DND-41 (cell line): Measurements from ENCODE around the gene TTLL4.

Source experiments
- ATAC-seq: fragments of 200-7000 bp; cut with Tn5 transposase; 3 replicates; pipeline ENCODE4 v1.9.1; 2021; ENCODE audit warnings: low read depth; ENCODE audit not compliant: insufficient read depth
- DNase-seq: peaks from one replicate; pipeline ENCODE4 v3.0.0-alpha.2; 2020
- H2AFZ ChIP-seq: 2 replicates; pipeline ENCODE4 v1.6.0; 2012; ENCODE audit warnings: low read depth, low read length
- H3K27ac ChIP-seq: 2 replicates; pipeline ENCODE4 v1.5.1; 2012; ENCODE audit warnings: low read length, inconsistent platforms
- H3K27me3 ChIP-seq: fragments of 200-600 bp; sonication (generic); 2 replicates; pipeline ENCODE4 v1.6.0; 2012; ENCODE audit warnings: low read length, mild to moderate bottlenecking, inconsistent platforms; ENCODE audit not compliant: insufficient read depth, poor library complexity
- H3K36me3 ChIP-seq: 2 replicates; pipeline ENCODE4 v1.5.1; 2012; ENCODE audit warnings: low read length, inconsistent platforms; ENCODE audit not compliant: insufficient read depth
- H3K4me1 ChIP-seq: 2 replicates; pipeline ENCODE4 v1.5.1; 2012; ENCODE audit warnings: mild to moderate bottlenecking, low read length; ENCODE audit not compliant: insufficient read depth
- H3K4me2 ChIP-seq: 2 replicates; pipeline ENCODE4 v1.6.0; 2012; ENCODE audit warnings: mild to moderate bottlenecking, moderate library complexity, low read length, inconsistent platforms; ENCODE audit not compliant: insufficient read depth
- H3K4me3 ChIP-seq, 2 experiments: fragments of 200-600 bp in 1 of 2; shearing (Covaris generic) in 1 of 2; 2 replicates each; pipeline ENCODE4 v1.5.1; 2012 to 2016; ENCODE audit warnings: inconsistent platforms in 2 of 2, low read length in 2 of 2, mild to moderate bottlenecking in 2 of 2, low read depth in 1 of 2, moderate library complexity in 1 of 2
- H3K79me2 ChIP-seq: 2 replicates; pipeline ENCODE4 v1.6.0; 2012; ENCODE audit warnings: low read length, inconsistent platforms; ENCODE audit not compliant: insufficient read depth
- H3K9ac ChIP-seq: 2 replicates; pipeline ENCODE4 v1.6.0; 2012; ENCODE audit warnings: low read depth, mild to moderate bottlenecking, inconsistent platforms, low read length, moderate library complexity
- H3K9me3 ChIP-seq: 2 replicates; pipeline ENCODE4 v1.5.1; 2012; ENCODE audit warnings: low read length, moderate library complexity, mild to moderate bottlenecking, inconsistent platforms; ENCODE audit not compliant: insufficient read depth, severe bottlenecking
- H4K20me1 ChIP-seq: 2 replicates; pipeline ENCODE4 v1.6.0; 2012; ENCODE audit warnings: low read length; ENCODE audit not compliant: insufficient read depth
- EZH2 ChIP-seq: IDR thresholded peaks from 3 replicates; pipeline ENCODE4 v1.6.1; 2012; ENCODE audit warnings: borderline replicate concordance, low read depth, mild to moderate bottlenecking, moderate library complexity, low read length, inconsistent platforms; ENCODE audit not compliant: severe bottlenecking
- TF ChIP-seq, protein P1 (sequence below): IDR thresholded peaks from 2 replicates; pipeline ENCODE4 v1.5.1; 2012; ENCODE audit warnings: borderline replicate concordance, low read length, moderate library complexity, mild to moderate bottlenecking; ENCODE audit not compliant: poor library complexity, severe bottlenecking; ENCODE audit errors: extremely low read depth

TTLL4 gene

GRCh38 chr2:218719457-218719856, 8.8 kb downstream of the TTLL4 start:
- no peak overlapping the region for H3K27ac ChIP-seq
- peaks cover 61% of the 10 kb centered on the region; the same call in 1 of the 2 replicates for H4K20me1 ChIP-seq
- ATAC-seq, result no peak
- peaks cover 95% of the 10 kb centered on the region for H3K79me2 ChIP-seq
- TF ChIP-seq, protein P1, sequence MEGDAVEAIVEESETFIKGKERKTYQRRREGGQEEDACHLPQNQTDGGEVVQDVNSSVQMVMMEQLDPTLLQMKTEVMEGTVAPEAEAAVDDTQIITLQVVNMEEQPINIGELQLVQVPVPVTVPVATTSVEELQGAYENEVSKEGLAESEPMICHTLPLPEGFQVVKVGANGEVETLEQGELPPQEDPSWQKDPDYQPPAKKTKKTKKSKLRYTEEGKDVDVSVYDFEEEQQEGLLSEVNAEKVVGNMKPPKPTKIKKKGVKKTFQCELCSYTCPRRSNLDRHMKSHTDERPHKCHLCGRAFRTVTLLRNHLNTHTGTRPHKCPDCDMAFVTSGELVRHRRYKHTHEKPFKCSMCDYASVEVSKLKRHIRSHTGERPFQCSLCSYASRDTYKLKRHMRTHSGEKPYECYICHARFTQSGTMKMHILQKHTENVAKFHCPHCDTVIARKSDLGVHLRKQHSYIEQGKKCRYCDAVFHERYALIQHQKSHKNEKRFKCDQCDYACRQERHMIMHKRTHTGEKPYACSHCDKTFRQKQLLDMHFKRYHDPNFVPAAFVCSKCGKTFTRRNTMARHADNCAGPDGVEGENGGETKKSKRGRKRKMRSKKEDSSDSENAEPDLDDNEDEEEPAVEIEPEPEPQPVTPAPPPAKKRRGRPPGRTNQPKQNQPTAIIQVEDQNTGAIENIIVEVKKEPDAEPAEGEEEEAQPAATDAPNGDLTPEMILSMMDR, result no peak
- TF ChIP-seq EZH2, result no peak
- H3K9ac ChIP-seq, result no peak overlapping the region
- no peaks in the 10 kb centered on the region for H3K9me3 ChIP-seq
- no peaks in the 10 kb centered on the region; the same call in 1 of the 2 replicates for H3K4me1 ChIP-seq
- no peak overlapping the region for H2AFZ ChIP-seq
- DNase-seq, result no peak
- no peak overlapping the region for H3K4me2 ChIP-seq
- H3K36me3 ChIP-seq, result peaks cover 38% of the 10 kb centered on the region
- no peaks in the 10 kb centered on the region for H3K27me3 ChIP-seq
- no peak overlapping the region for H3K4me3 ChIP-seq

DNA sequence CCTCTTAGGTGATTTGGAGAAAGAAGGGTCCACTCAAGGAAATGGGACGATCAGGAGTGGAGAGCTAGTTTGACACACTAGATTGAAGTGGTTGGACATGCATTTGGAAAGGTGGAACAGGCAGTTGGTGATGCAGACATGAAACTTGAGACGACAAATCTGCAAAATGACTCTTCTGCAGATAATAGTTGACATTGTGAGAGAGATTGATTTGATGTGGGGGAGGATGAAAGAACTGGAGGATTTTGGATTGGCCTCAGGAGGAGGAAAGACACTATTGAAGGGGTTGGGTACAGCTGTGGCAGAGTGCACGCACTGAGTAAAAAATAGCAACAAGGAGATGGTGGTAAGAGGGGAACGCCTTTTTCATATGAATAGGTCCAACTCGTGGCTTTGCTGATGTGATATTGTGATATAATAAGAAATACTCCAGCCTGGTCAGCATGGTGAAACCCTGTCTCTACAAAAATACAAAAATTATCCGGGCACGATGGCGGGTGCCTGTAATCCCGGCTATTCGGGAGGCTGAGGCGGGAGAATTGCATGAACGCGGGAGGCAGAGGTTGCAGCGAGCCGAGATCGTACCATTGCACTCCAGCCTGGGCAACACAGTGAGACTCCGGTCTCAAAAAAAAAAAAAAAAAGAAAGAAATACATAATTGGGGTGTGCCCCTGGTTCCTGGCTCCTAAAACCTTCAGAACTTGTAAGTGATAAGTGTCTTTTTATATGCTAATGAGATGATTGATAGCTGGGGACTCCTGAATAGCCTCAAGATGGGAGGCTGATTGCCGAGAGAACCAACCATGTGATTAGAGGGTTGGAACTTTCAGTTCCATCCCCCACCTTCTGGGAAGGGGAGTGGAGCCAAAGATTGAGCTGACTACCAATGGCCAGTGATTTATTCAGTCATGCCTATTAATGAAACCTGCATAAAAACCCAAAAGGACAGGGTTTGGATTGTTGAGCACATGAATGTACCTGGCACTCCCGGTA, 9.7 kb downstream of the TTLL4 start:
- no peaks in the 10 kb centered on the region for H3K4me1 ChIP-seq
- no peak overlapping the region for H3K9ac ChIP-seq
- DNase-seq (no peak), ATAC-seq (no peak)
- H3K27ac ChIP-seq, result no peak overlapping the region
- H3K4me3 ChIP-seq, result no peak overlapping the region
- H3K36me3 ChIP-seq, result peaks cover 43% of the 10 kb centered on the region
- H4K20me1 ChIP-seq, result peaks cover 57% of the 10 kb centered on the region; the same call in 1 of the 2 replicates
- peaks cover 96% of the 10 kb centered on the region for H3K79me2 ChIP-seq
- peaks cover 3% of the 10 kb centered on the region for H3K9me3 ChIP-seq
- TF ChIP-seq, protein P1, result no peak
- TF ChIP-seq EZH2, result no peak
- H3K27me3 ChIP-seq, result no peaks in the 10 kb centered on the region
- H3K4me2 ChIP-seq, result no peak overlapping the region
- H2AFZ ChIP-seq, result no peak overlapping the region

- Histone ChIP-seq H3K9ac (no peak overlapping the region), H2AFZ (no peak overlapping the region), H3K79me2 (peaks cover 96% of the 10 kb centered on the region), H4K20me1 (peaks cover 53% of the 10 kb centered on the region; the same call in 1 of the 2 replicates), H3K4me3 (no peak overlapping the region), H3K27ac (no peak overlapping the region), H3K9me3 (peaks cover 12% of the 10 kb centered on the region), H3K4me1 (no peaks in the 10 kb centered on the region), H3K36me3 (peaks cover 37% of the 10 kb centered on the region), H3K4me2 (no peak overlapping the region), H3K27me3 (no peaks in the 10 kb centered on the region)
- ATAC-seq (no peak), DNase-seq (no peak)
- no peak for TF ChIP-seq EZH2
- TF ChIP-seq, protein P1, result no peak
Measured at GRCh38 chr2:218721488-218721887, 10.9 kb downstream of the TTLL4 start.
